ENCODE measurements around the gene DHTKD1.
A peak's percentile ranks its signal among the peaks of the same experiment; 100 is the strongest.
"Not testable (repeated sequence)": the region's sequence is repeated elsewhere in the genome, so short reads cannot be mapped to it uniquely, and the experiment has no call there.

The DHTKD1 gene

GRCh38 chr10:12062754-12063482 lies 5.8 kb upstream of the DHTKD1 start:
- DNase-seq (ENCODE audit: low spot score) = no peak

GRCh38 chr10:12063483-12063818 lies 5.3 kb upstream of the DHTKD1 start:
- no peak for DNase-seq (ENCODE audit: low spot score)

- DNase-seq (ENCODE audit: low spot score) = no peak
Observed at GRCh38 chr10:12067336-12067735, 1.4 kb upstream of the DHTKD1 start.

GRCh38 chr10:12071441-12071840 lies 2.7 kb downstream of the DHTKD1 start:
- DNase-seq (ENCODE audit: low spot score) = not testable (repeated sequence)

GRCh38 chr10:12073526-12073925 lies 4.8 kb downstream of the DHTKD1 start:
- no peak for DNase-seq (ENCODE audit: low spot score)

GRCh38 chr10:12077580-12078180 lies 8.9 kb downstream of the DHTKD1 start:
- DNase-seq (ENCODE audit: low spot score) = no peak

GRCh38 chr10:12081470-12081869 lies 12.7 kb downstream of the DHTKD1 start:
- DNase-seq (ENCODE audit: low spot score) = no peak

GRCh38 chr10:12081879-12082557 lies 13.3 kb downstream of the DHTKD1 start:
- DNase-seq (ENCODE audit: low spot score) = no peak

- no peak for DNase-seq (ENCODE audit: low spot score)
Observed at GRCh38 chr10:12088919-12089318, 20.2 kb downstream of the DHTKD1 start.

- DNase-seq (ENCODE audit: low spot score) = no peak
Observed at GRCh38 chr10:12091421-12091820, 22.7 kb downstream of the DHTKD1 start.

GRCh38 chr10:12097361-12097760 lies 28.6 kb downstream of the DHTKD1 start:
- DNase-seq (ENCODE audit: low spot score) = not testable (repeated sequence)

- DNase-seq (ENCODE audit: low spot score) = no peak
Observed at GRCh38 chr10:12097791-12098190, 29.0 kb downstream of the DHTKD1 start.

- no peak for DNase-seq (ENCODE audit: low spot score)
Observed at GRCh38 chr10:12098966-12099365, 30.2 kb downstream of the DHTKD1 start.

GRCh38 chr10:12103802-12104201 lies 35.0 kb downstream of the DHTKD1 start:
- no peak for DNase-seq (ENCODE audit: low spot score)

GRCh38 chr10:12107781-12108180 lies 39.0 kb downstream of the DHTKD1 start:
- DNase-seq (ENCODE audit: low spot score) = no peak

- no peak for DNase-seq (ENCODE audit: low spot score)
Observed at GRCh38 chr10:12109286-12109685, 40.5 kb downstream of the DHTKD1 start.

- DNase-seq (ENCODE audit: low spot score) = no peak
Observed at GRCh38 chr10:12111528-12111927, 42.8 kb downstream of the DHTKD1 start.

- no peak for DNase-seq (ENCODE audit: low spot score)
Observed at GRCh38 chr10:12113627-12114026, 44.9 kb downstream of the DHTKD1 start.

- no peak for DNase-seq (ENCODE audit: low spot score)
Observed at GRCh38 chr10:12121673-12122072, 52.9 kb downstream of the DHTKD1 start.

- peak; percentile 91 for DNase-seq (ENCODE audit: low spot score)
Observed at GRCh38 chr10:12129222-12130111, 60.7 kb downstream of the DHTKD1 start, which contains the start of gene SEC61A2. Gene SEC61A2 (plus strand): TSS chr10:12129677. CDS start chr10:12129788, 111 bp downstream.

- peak; percentile 86 for DNase-seq (ENCODE audit: low spot score)
Observed at GRCh38 chr10:12130237-12130872, 61.6 kb downstream of the DHTKD1 start.

Measured in SK-N-DZ (cell line).